GM12801 (cell line): ENCODE results near the gene CRKL.

ENCODE experiments used
- TF ChIP-seq, protein P1 (sequence below): IDR thresholded peaks from one replicate; pipeline ENCODE4 v1.5.1; 2011; ENCODE audit warnings: control low read depth; ENCODE audit not compliant: insufficient read length; ENCODE audit errors: extremely low read depth

CRKL gene

DNA sequence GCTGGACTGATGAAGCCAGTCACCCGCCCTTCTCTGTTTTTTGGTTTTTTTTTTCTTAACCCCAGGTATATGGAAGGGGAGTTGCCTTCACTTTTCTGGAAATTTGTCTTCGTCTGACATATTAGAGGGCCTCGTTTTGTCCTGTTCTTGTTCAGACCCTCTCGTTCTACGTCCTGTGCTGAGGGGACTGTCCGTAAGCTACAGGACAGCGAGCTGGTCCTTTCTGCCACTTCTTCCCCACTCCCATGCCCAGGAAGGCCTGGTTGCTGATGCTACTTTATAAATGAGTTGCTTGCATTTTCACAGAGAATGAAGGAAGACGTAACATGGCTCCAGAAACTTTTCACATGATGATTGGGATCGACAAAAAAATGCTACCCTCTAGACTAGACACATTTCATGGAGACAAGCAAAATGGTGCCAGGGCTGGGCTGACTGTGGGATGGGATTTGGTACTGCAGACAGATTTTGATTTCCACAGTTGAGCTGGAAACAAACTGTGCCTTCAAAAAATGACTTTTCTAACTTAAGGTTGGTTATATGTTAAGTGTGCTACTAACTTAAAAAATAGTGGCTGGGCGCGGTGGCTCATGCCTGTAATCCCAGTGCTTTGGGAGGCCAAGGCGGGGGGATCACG lies 27.2 kb upstream of the CRKL start:
- TF ChIP-seq, protein P1, sequence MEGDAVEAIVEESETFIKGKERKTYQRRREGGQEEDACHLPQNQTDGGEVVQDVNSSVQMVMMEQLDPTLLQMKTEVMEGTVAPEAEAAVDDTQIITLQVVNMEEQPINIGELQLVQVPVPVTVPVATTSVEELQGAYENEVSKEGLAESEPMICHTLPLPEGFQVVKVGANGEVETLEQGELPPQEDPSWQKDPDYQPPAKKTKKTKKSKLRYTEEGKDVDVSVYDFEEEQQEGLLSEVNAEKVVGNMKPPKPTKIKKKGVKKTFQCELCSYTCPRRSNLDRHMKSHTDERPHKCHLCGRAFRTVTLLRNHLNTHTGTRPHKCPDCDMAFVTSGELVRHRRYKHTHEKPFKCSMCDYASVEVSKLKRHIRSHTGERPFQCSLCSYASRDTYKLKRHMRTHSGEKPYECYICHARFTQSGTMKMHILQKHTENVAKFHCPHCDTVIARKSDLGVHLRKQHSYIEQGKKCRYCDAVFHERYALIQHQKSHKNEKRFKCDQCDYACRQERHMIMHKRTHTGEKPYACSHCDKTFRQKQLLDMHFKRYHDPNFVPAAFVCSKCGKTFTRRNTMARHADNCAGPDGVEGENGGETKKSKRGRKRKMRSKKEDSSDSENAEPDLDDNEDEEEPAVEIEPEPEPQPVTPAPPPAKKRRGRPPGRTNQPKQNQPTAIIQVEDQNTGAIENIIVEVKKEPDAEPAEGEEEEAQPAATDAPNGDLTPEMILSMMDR: no peak

DNA sequence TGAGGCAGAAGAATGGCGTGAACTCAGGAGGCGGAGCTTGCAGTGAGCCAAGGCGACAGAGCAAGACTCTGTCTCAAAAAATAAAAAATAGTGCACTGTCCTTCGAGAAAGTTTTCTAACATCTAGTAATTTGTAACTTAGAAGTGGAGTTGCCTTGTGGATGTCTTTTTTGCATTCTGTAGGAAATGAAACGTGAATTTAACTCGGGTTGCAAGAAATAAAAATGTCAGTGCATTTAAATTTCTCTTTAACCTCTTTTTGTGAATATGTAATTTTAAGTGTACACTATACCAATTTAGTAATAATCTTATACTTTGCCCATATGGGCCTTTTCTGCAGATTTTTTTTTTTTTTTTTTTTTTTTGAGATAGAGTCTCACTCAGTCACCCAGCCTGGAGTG lies 26.2 kb upstream of the CRKL start:
- TF ChIP-seq, protein P1: no peak

DNA sequence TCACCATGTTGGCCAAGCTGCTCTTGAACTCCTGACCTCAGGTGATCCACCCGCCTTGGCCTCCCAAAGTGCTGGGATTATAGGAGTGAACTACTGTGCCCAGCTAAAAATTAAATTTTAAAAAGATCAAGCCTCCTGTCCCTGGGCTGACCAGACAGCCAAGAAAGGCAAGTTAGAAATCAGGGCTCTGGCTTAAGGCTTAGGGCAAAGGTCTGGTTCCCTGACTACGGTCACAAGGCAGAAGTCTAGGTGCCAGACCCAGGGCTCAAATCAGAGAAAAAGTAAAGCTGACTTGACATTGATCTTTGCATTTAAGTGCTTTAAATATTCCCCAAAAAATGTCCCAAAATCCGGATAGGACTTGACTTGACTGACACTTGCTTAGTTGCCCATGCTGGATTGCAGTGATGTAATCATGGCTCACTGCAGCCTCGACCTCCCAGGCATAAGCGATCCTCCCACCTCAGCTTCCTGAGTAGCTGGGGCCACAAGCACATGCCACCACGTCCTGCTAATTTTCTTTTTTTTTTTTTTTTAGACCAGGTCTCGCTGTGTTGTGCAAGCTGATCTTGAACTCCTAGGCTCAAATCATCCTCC lies 17.3 kb upstream of the CRKL start:
- TF ChIP-seq, protein P1: no peak

DNA sequence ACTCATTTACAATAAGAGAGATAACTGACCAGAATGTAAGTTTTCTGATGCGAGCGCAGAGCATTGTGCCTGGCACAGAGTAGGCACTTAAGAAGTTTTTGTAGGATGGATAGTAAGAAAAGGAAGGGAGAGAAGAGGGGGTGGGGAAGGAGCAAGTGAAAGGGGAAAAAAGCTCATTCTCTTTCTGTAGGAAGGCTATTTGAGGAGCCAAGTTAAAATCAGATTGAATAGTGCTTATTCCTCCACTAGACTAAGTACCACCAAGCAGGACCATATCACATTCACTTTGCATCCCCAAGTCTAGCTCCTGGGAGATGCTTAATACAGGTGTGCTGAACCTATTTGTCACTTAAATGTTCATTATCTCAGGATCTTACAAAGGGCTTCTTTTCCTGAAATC lies 14.1 kb upstream of the CRKL start:
- TF ChIP-seq, protein P1: no peak

DNA sequence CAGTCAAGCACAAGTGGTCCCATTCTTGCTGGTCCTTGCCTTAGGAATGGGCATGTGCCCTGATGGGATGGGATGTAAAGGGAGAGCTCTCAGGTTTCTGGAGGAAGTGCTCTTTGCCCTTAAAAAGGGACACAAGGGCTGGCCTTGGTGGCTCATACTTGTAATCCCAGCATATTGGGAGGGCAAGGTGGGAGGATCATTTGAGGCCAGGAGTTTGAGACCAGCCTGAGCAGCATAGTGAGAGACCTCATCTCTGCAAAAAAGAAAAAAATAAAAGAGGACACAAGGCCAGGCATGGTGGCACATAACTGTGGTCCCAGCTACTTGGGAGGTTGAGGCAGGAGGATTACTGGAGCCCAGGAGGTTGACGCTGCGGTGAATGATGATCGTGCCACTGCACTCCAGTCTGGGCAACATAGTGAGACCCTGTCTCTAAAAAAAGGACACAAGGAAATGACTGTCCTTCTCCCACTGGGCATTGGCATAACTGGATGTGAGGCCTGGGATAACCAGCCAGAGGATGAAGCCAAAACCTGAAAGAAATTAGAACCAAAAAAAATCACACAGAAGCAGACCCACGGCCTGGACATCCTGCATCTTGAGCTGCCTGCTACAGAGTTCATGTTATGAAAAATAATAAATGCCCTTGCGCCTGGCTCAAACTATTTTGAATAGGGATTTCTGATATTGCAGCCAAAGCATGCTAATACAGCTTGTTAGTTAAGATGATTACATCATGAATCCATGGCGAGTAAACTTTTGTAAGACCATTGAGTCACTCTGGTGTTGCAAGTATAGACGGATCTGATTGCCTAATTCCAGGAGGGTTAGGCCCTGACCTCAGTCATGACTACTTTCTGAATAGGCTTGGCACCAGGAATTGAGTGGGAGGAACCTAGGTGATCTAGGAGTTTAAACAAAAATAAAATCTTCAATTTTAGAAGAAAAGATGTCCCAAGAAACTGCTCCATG lies 12.9 kb upstream of the CRKL start:
- TF ChIP-seq, protein P1: no peak

DNA sequence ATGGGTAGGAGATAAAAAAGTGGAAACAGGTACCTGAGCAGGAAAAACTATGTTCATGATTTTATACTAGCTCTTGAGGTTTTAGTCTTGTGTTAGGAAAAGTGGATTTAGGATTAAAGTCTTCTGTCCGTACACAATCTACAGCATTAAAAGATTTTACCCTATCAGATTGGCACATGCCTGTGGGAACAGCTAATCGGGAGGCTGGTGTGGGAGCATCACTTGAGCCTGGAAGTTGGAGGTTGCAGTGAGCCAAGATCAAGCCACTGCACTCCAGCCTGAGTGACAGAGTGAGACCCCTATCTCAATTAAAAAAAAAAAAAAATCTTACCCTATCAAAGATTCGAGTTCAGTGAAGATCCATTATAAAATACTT lies 12.2 kb upstream of the CRKL start:
- TF ChIP-seq, protein P1: no peak
